ENCODE measurements around the gene GAB2.

The GAB2 gene

DNA sequence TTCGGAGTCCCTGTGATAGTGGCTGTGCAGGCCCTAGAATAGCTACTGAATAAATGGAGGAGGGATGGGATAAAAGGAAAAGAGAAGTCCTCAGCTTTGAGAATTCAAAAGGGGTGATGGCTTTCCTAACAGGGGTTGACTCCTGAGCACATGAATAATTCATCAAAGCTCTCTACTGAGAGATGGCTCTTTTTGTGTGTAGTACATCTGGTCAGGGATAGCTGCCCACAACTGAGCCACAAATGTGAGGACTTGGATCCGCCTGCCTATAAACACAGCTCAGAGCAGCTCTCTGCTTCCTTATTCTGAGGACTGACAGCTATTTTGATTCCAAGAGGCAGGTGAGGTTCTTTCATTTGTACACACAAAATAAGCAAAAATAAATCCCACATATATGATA, 146.6 kb downstream of the GAB2 start:
- DNase-seq, result no peak

DNA sequence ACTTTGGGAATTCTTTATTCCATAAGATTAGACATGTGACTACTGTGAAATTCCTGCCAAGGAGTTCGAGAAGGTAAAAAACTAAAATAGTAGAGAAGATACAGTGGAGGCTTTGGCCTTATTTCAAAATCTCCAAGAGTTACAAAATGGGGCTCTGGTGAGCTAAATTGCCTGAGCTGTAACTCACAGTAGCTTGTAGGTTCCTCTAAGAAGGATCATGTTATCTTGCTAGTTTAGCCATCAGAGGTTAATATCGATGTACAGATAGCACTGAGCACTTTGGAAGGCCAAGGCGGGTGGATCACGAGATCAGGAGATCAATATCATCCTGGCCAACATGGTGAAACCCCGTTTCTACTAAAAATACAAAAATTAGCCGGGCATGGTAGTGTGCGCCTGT, 147.8 kb downstream of the GAB2 start:
- DNase-seq, result no peak

GRCh38 chr11:78268591-78269410, 148.8 kb downstream of the GAB2 start:
- DNase-seq, result no peak

DNA sequence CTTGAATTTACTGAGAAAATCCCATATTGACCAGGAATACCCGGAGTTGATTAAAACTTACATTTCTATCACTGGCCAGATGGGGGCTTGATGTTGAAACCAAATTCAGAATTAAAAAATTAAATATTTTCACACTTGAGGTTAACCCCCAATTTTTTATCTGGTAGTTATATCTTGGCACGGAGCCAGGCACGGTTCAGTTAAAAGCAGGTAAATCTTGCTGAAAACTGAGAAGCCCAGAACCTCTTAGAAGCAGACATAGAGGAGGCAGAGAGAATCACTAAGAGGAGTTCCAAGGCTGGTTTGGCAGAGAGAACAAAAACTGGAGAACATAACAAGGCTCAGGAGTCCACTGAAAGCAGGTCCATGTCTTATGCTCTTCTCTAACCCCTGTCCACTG, 151.2 kb downstream of the GAB2 start:
- no peak for DNase-seq

GRCh38 chr11:78265326-78265725, 152.3 kb downstream of the GAB2 start:
- no peak for DNase-seq

- DNase-seq, result no peak
These were observed 154.9 kb downstream of the GAB2 start for GRCh38 chr11:78262691-78263090.

DNA sequence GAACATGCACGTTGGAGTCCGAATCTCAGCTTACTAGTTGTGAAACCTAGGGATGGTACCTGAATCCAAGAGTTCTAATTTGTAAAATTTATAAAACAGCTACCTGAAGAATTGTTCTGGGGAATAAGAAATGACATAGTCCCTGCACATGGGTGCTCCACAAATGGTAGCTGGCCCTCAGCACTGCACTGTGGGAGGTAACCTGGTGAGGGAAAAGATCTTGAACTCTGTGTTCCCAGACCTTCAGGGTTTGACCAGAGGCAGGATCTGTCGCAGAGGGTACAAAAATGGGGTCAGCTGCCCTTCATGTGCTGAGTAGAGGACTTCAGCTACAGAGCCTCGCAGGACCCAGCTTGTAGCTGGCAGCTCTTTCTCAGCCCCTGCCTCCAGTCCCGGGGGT, 155.4 kb downstream of the GAB2 start:
- no peak for DNase-seq

DNA sequence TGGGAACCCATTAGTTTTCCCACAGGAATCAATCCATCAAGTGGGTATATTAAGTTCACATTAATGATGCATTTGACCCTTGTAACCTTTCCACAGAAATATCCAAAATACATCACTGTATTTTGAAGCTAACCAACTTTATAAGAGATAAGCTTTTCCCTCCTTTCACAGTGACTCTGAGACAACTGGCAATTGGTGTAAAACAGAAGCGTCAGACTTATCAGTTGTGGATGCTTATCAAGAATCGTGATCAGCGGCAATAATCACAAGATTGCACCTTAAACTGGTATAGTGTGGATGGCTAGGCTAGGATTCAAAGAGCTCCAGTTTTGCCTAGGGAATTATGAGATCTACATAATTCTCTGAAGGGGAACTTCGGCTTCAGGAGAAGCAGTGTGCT, 155.8 kb downstream of the GAB2 start:
- no peak for DNase-seq

DNA sequence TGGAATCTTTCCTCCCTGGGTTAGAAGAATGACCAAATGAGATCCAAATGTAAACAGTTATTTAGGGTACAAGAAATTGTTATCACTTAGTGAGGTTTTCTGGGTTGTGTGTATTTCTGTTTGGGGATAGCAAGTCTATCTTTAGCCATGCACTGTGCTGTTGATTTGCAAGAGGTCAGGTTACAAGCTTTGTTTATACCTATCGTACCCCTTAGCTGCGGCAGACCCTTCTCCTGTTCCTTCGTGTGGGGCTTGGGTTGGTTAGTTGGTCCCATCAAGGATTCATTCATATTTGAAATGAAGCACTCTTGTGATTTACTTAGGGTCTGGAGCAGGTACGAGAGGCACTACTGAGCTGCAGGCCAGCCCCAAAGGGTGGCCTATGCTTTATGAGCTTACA, 156.3 kb downstream of the GAB2 start:
- DNase-seq, result no peak

- DNase-seq, result no peak
These were observed 157.7 kb downstream of the GAB2 start for GRCh38 chr11:78259777-78260487.

DNA sequence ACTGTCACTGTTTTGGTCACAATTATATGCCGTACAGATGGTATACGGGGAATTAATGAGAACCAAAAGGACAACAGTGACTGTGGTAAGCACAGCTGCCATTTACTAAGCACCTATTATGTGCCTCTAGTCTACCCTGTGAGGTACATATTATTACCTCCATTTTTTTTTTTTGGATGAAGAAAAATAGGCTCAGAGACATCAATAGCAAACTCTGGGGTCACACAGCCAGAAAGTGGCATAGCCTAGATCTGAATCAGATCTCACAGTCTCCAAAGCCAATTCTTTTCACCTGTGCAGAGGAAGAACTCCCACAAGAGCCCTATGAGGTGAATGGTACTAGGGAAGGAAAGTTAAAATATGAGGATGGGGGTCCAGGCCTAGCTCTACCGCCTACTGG, 160.0 kb downstream of the GAB2 start:
- no peak for DNase-seq

DNA sequence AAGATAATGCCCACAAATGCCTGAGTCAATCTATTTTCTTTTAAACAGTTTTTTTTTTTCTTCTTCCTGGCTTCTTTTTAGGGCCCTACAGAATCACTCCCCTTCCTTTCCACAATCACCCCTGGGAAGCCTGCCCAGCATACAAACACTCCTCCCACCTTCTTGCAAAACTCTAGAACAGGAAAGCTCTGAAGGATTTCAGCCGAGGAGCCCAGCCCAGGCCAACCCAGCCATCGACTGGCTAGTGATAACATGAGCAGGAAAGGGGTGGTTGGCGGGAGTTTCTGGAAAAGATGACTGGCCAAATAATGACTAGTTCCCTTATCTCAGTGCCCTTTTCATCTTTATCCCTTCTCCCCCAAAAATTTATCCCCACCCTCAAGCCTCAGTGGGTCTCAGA, 160.7 kb downstream of the GAB2 start:
- DNase-seq, result no peak

GRCh38 chr11:78255919-78256318, 161.7 kb downstream of the GAB2 start:
- DNase-seq, result no peak

GRCh38 chr11:78254268-78254667, 163.4 kb downstream of the GAB2 start:
- no peak for DNase-seq

DNA sequence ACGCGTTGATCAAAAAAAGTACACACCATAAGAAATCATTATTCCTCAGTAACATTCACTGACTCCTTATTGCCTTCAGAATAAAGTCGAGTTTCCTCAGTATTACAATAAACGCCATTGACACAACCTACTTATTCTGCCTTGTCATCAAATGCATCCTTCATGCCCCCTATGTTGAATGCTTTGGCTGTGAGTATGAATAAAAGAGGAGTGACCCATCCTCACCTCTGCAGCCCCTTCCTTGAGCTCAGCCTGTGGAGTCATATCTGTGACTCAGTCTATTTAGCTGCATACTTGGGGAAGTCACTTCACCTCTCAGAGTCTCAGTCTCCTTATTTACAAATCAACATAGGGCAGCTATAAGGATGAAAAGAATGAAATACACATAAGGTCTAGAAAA, 163.8 kb downstream of the GAB2 start:
- DNase-seq, result no peak

GRCh38 chr11:78251083-78251775, 166.4 kb downstream of the GAB2 start:
- no peak for DNase-seq

- DNase-seq, result no peak
These were observed 167.5 kb downstream of the GAB2 start for GRCh38 chr11:78250099-78250498.

DNA sequence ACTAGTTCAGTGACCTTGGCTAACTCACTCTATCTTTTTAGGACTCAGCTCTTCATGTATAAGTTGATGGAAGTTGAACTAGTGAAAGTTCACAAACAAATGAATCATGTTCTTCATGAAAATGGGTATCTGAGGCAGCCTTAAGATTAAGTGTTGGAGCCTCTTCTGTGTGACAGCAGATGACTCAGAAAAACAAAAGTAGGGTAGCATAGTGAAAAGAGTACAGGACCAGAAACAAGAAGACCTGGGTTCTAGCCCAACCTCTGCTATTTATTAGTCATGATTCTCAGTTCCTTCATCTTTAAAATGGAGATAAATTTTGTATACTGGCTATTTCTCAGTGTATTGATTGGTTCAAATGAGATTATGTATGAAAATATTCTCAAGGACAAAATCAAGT, 168.7 kb downstream of the GAB2 start:
- no peak for DNase-seq

- DNase-seq, result no peak
These were observed 169.4 kb downstream of the GAB2 start for GRCh38 chr11:78248191-78248590.

- no peak for DNase-seq
These were observed 172.9 kb downstream of the GAB2 start for GRCh38 chr11:78244546-78245255.

DNA sequence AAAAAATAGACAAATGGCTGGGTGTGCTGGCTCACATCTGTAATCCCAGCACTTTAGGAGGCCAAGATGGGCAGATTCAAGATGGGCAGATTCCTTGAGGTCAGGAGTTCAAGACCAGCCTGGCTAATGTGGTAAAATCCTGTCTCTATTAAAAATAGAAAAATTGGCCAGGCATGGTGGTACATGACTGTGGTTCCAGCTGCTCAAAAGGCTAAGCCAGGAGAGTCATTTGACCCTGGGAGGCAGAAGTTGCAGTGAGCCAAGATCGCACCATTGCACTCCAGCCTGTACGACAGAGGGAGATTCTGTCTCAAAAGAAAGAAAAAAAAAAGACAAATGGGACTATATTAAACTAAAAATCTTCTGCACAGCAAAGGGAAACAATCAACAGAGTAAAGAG, 173.5 kb downstream of the GAB2 start:
- no peak for DNase-seq

- no peak for DNase-seq
These were observed 176.1 kb downstream of the GAB2 start for GRCh38 chr11:78241475-78241874.

GRCh38 chr11:78239781-78240180, 177.8 kb downstream of the GAB2 start:
- no peak for DNase-seq

All from GDM1 (cell line).